Dermis microvascular lymphatic vessel endothelial cell (primary cell): Measurements from ENCODE around the gene ASB13. TPM values are rescaled to one million over a fixed set of nuclear protein-coding genes. Genes with fewer than 3 reads are reported as not detected.
A peak's percentile ranks its signal among the peaks of the same experiment; 100 is the strongest.

ENCODE experiments used
- DNase-seq, 2 donors: peaks; one replicate each; pipeline versions ENCODE4 v3.0.0 to v3.0.0-alpha.2; 2010; ENCODE audit warnings: low read depth in 2 of 2
- total RNA-seq: library from RNA; depleted of rRNA; stranded (reverse); fragments of >200 nt; gene quantifications from 2 replicates; pipeline ENCODE4 v1.2.1, GENCODE V29; 2014

Gene ASB13
- total RNA-seq, 1 donor from 2014 or later = 18.1 TPM

GRCh38 chr10:5669604-5670003, 3.2 kb upstream of the ASB13 start:
- DNase-seq = no peak

GRCh38 chr10:5668429-5668828, 2.0 kb upstream of the ASB13 start:
- no peak for DNase-seq

- DNase-seq = peak in 1 of 2 donors; percentile 53
These were observed 641 bp upstream of the ASB13 start for GRCh38 chr10:5666841-5667630.

- DNase-seq = no peak
These were observed 905 bp downstream of the ASB13 start for GRCh38 chr10:5665373-5666007.

GRCh38 chr10:5663692-5664427, 2.5 kb downstream of the ASB13 start:
- no peak for DNase-seq

GRCh38 chr10:5662708-5663579, 3.5 kb downstream of the ASB13 start:
- no peak for DNase-seq

GRCh38 chr10:5661043-5661442, 5.4 kb downstream of the ASB13 start:
- no peak for DNase-seq

- DNase-seq = peak in 1 of 2 donors; percentile 31
These were observed 6.5 kb downstream of the ASB13 start for GRCh38 chr10:5659702-5660528.

GRCh38 chr10:5658871-5659618, 7.3 kb downstream of the ASB13 start:
- DNase-seq = no peak

- no peak for DNase-seq
These were observed 9.4 kb downstream of the ASB13 start for GRCh38 chr10:5656737-5657579.

- no peak for DNase-seq
These were observed 11.3 kb downstream of the ASB13 start for GRCh38 chr10:5655121-5655520.

GRCh38 chr10:5654218-5654755, 12.1 kb downstream of the ASB13 start:
- no peak for DNase-seq

- no peak for DNase-seq
These were observed 13.6 kb downstream of the ASB13 start for GRCh38 chr10:5652746-5653145.

- DNase-seq = no peak
These were observed 15.0 kb downstream of the ASB13 start for GRCh38 chr10:5651388-5651764.

GRCh38 chr10:5650664-5651387, 15.6 kb downstream of the ASB13 start:
- DNase-seq = no peak

GRCh38 chr10:5649746-5650145, 16.6 kb downstream of the ASB13 start:
- DNase-seq = no peak

- no peak for DNase-seq
These were observed 17.6 kb downstream of the ASB13 start for GRCh38 chr10:5648494-5649457.
